Measurements from ENCODE around the gene TRIP13.

The TRIP13 gene

DNA sequence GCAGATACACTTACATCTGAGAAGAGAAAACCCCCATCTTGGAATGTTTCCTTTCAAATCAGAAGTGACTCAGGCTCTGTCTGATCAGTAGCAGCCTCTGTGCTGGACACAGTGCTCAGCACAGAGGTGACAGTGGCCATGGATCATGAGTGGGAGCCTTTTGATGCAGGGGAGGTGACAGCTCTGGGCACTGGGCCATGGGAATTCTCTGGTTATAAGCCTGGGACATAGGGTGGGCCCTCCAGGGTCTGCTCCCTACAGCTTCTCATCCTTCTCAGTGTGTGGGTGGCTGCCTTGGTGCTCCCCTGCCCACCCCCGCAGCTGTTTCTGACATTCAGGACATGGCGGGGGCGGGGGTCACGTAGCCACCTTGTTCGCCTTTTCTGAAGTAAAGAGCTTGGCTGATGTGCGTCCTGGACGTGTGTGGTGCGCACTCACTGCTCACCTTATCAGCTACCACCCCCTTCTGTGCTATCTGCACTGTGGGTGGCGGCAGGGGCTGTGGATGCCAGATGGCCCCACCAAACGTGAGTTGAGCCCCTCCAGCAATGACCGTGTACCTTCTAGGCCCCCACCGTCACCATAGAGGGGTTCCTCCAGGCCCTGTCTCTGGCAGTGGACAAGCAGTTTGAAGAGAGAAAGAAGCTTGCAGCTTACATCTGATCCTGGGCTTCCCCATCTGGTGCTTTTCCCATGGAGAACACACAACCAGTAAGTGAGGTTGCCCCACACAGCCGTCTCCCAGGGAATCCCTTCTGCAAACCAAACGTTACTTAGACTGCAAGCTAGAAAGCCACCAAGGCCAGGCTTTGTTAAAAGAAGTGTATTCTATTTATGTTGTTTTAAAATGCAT lies 24.0 kb downstream of the TRIP13 start:
- TF ChIP-seq, protein P1, sequence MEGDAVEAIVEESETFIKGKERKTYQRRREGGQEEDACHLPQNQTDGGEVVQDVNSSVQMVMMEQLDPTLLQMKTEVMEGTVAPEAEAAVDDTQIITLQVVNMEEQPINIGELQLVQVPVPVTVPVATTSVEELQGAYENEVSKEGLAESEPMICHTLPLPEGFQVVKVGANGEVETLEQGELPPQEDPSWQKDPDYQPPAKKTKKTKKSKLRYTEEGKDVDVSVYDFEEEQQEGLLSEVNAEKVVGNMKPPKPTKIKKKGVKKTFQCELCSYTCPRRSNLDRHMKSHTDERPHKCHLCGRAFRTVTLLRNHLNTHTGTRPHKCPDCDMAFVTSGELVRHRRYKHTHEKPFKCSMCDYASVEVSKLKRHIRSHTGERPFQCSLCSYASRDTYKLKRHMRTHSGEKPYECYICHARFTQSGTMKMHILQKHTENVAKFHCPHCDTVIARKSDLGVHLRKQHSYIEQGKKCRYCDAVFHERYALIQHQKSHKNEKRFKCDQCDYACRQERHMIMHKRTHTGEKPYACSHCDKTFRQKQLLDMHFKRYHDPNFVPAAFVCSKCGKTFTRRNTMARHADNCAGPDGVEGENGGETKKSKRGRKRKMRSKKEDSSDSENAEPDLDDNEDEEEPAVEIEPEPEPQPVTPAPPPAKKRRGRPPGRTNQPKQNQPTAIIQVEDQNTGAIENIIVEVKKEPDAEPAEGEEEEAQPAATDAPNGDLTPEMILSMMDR (IDR thresholded peaks at IDR 0.05) = no peak

DNA sequence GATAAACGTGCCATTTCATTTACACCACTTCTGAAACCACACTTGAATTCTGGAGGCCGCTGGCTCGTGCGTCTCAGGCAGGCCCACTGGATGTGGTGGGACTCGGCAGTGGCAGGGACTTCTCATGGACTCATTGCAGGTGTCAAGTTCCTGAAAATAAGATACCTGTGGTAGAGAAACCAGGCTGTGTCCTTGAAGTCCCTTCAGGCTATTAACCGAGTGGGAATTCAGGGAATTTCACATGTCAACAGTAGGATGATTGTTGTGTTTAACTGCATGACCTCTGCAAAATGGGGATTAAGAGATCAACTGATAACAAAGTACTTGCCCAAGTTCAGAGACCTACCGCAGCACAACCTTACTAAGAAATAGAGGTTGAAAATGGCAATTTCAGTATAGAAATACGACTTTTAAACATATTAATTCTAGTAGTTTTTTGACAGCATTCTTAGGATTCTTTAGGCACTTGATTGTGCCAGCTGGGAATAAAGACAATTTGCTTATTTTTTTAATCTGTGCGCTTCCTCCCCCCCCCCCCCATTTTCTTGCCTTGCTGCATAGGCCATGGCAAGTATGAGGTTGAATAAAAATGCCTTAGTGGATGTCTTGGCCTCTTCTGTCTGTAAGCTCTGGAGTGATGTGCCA lies 26.8 kb downstream of the TRIP13 start:
- TF ChIP-seq, protein P1 (IDR thresholded peaks at IDR 0.05) = no peak

DNA sequence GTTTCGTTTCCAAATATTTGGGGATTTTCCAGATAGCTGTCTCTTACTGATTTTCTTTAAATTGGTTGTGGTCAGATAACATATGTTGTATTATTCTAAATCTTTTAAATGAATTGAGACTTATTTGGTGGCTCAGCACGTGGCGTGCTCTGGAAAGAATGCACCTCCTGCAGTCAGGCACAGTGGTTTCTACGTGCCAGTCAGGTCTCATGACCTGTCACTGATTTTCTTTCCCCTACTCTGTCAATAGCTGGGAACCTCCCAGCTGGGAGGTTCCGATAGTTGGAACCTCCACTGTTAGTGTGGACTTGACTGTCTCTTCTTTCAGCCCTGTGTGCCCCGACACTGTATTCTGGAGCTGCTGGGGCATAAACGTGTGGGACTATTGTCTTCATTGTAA lies 27.6 kb downstream of the TRIP13 start:
- TF ChIP-seq, protein P1 (IDR thresholded peaks at IDR 0.05) = no peak

DNA sequence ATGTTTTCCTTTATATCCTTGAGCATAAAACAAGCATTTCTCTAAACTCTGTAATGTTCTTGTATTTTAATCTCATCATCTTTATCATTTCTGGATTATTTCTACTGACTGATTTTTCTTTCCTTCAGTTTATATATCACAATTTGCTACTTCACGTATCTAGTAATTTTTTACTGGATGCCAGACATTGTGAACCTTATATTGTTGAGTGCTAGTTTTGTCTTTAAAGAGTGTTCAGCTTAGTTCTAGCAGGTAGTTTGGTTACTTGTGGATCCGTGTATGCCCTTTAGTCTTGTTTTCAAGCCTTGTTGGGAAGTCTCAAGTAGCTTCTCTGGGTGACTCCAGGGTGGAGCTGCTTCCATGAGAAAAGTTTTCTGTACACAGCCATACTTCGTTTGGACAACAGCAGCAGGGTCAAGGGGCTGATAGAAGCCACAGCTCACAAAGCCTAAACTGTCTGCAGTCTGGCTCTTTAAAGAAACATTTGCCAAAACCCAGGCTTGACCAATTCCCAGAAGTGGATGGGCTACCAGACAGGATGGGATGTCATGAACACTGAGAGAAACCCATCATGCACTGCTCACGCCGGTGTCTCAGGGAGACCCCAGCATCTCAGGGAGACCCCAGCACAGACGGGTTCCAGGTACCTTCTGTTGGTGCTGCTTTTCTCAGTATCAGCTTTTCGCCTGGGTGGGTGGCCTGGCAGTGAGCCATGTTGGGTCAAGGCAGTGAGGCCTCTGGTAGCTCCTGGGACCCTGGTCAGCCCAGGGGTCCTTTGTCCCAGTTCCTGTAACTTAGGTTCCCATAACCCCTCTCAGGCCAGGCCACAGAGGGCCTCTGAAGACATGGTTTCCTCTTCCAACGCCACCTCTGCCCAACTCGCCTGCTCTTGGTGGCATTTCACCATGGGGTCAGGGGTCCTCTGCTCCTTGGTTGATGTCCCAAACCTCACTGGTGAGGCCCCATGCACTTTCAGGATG lies 29.1 kb downstream of the TRIP13 start:
- TF ChIP-seq, protein P1 (IDR thresholded peaks at IDR 0.05) = no peak

DNA sequence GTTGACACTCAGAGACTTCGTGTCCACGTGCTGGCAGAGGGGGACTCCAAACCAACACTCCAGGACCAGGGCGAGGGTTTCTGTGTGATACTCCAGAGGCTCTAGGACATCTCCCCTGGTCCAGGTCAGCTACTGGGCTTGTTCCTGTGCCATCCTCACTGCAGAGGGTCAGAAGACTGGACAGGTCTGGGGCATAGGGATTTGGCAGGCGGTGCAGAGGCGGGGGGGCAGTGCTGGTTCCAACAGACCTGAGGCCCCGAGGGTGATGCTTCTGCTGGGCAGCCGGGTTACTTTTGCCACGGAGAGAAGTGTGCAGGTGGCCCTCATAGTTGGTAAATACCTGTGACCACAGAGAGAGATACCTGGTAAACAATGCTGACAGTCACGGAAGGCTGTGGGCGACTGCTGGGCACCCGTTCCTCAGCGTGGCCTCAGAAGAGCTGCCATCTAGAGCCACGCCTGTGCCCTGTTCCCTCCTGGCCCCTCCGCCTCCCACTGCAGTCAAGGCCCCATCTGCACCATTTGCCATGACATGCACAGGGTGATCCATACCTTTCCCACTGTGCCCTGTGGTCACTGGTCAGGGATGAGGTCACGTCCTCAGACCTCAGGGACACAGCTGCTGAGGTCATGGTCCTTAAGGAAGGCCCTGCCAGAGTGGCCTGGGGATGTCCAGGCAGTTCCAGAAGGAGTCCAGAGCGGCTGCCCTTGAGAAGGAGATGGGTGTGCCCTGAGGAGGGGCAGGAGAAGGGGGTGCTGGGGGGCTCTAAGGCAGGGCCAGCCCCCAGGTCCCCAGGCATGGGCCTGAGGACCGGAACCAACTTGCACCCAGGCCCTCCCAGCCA lies 30.0 kb downstream of the TRIP13 start:
- TF ChIP-seq, protein P1 (IDR thresholded peaks at IDR 0.05) = no peak

DNA sequence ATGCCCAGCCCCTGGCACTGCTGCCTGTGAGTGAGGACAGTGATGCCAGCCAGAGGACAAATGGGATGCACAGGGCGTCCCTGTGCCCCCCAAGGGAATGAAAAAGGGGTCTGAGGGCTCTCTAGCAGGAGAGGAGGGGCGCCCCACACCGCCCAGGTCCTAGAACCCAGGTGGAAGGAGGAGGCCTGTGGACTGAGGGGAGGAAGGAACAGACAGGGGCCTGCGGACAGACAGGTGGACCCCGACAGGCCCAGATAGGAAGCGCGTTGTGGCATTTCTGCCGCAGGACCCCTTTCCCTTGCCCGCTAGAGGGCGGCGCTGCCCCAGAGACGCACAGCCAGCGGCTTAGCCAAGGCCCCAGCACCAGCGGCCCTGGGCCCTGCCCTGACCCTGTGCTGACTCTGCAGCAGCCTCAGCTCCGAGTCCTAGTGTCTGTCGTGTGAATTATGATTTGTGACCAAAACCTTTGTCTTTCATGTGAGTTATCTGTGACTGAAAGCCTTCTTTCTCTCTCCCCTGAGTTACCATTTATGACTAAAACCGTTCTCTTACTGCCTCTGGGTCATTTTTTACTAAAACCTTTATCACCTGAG lies 30.7 kb downstream of the TRIP13 start:
- TF ChIP-seq, protein P1 (IDR thresholded peaks at IDR 0.05) = peak; percentile 91
